Liver (tissue), 9 donors: Measurements from ENCODE around the gene FKBP11. TPM values are rescaled to one million over a fixed set of nuclear protein-coding genes. Genes with fewer than 3 reads are reported as not detected.

ENCODE experiments used
- DNase-seq: peaks from one replicate; pipeline ENCODE4 v3.0.0-alpha.2; 2017; ENCODE audit warnings: low spot score
- H3K27ac ChIP-seq, 2 donors: one replicate each; pipeline ENCODE4 v1.7.0; 2013; ENCODE audit warnings: inconsistent platforms in 2 of 2, low read length in 2 of 2, control low read depth in 1 of 2, low read depth in 1 of 2, mild to moderate bottlenecking in 1 of 2
- H3K27me3 ChIP-seq, 4 donors: one replicate each; pipeline versions ENCODE4 v1.6.1 to v1.7.0; 2013; ENCODE audit warnings: low read length in 3 of 4, inconsistent platforms in 1 of 4, mild to moderate bottlenecking in 1 of 4, moderate library complexity in 1 of 4; ENCODE audit not compliant: control insufficient read depth in 4 of 4, insufficient read depth in 4 of 4
- H3K36me3 ChIP-seq, 4 donors: one replicate each; pipeline versions ENCODE4 v1.6.1 to v1.7.0; 2013; ENCODE audit warnings: low read length in 3 of 4, mild to moderate bottlenecking in 3 of 4, low read depth in 1 of 4, moderate library complexity in 1 of 4; ENCODE audit not compliant: control insufficient read depth in 4 of 4, insufficient read depth in 3 of 4
- H3K4me1 ChIP-seq, 4 donors: one replicate each; pipeline versions ENCODE4 v1.6.1 to v1.7.0; 2013; ENCODE audit warnings: low read length in 3 of 4, mild to moderate bottlenecking in 3 of 4, moderate library complexity in 1 of 4; ENCODE audit not compliant: control insufficient read depth in 4 of 4, insufficient read depth in 4 of 4
- H3K4me3 ChIP-seq, 3 donors: one replicate each; pipeline versions ENCODE4 v1.6.1 to v1.7.0; 2013; ENCODE audit warnings: low read length in 3 of 3, control low read depth in 1 of 3, low read depth in 1 of 3, mild to moderate bottlenecking in 1 of 3
- H3K9ac ChIP-seq, 2 donors: one replicate each; pipeline ENCODE4 v1.7.0; 2013; ENCODE audit warnings: low read length in 2 of 2, mild to moderate bottlenecking in 2 of 2, moderate library complexity in 2 of 2, control low read depth in 1 of 2, low read depth in 1 of 2
- H3K9me3 ChIP-seq, 4 donors: one replicate each; pipeline versions ENCODE4 v1.6.1 to v1.7.0; 2013; ENCODE audit warnings: low read length in 3 of 4; ENCODE audit not compliant: control insufficient read depth in 4 of 4
- ATF3 ChIP-seq: IDR thresholded peaks from 2 replicates; pipeline ENCODE4 v1.6.1; 2016; ENCODE audit warnings: antibody characterized with exemption
- CTCF ChIP-seq: fragments of 150-350 bp; IDR thresholded peaks from 2 replicates; pipeline ENCODE4 v1.5.1; 2017; ENCODE audit warnings: improper control_type of control experiment, low read depth, low read length; ENCODE audit not compliant: missing input control
- EGR1 ChIP-seq, 2 donors: IDR thresholded peaks; 2 replicates each; pipeline ENCODE4 v1.6.1; 2016 to 2018; ENCODE audit warnings: antibody characterized with exemption in 2 of 2, low read depth in 2 of 2
- FOXA1 ChIP-seq: IDR thresholded peaks from 2 replicates; pipeline ENCODE4 v1.6.1; 2016; ENCODE audit warnings: antibody characterized with exemption
- FOXA2 ChIP-seq: IDR thresholded peaks from 2 replicates; pipeline ENCODE4 v1.6.1; 2016; ENCODE audit warnings: antibody characterized with exemption
- GABPA ChIP-seq, 2 donors: IDR thresholded peaks in 1 of 2; conservative IDR thresholded peaks in 1 of 2; 2 replicates each; pipeline ENCODE4 v1.6.1; 2016; ENCODE audit warnings: antibody characterized with exemption in 2 of 2, mild to moderate bottlenecking in 1 of 2, moderate library complexity in 1 of 2
- HNF4A ChIP-seq, 2 donors: conservative IDR thresholded peaks; 2 replicates each; pipeline ENCODE4 v1.6.1; 2016; ENCODE audit warnings: antibody characterized with exemption in 2 of 2, mild to moderate bottlenecking in 2 of 2
- JUND ChIP-seq, 2 donors: IDR thresholded peaks; 2 replicates each; pipeline ENCODE4 v1.6.1; 2016; ENCODE audit warnings: antibody characterized with exemption in 2 of 2
- MAX ChIP-seq: IDR thresholded peaks from 2 replicates; pipeline ENCODE4 v1.6.1; 2016; ENCODE audit warnings: antibody characterized with exemption
- NR2F2 ChIP-seq: IDR thresholded peaks from 2 replicates; pipeline ENCODE4 v1.6.1; 2016; ENCODE audit warnings: antibody characterized with exemption
- RAD21 ChIP-seq, 2 donors: IDR thresholded peaks; 2 replicates each; pipeline ENCODE4 v1.6.1; 2016; ENCODE audit warnings: antibody characterized with exemption in 2 of 2, mild to moderate bottlenecking in 2 of 2
- REST ChIP-seq: IDR thresholded peaks from 2 replicates; pipeline ENCODE4 v1.6.1; 2016; ENCODE audit warnings: antibody characterized with exemption, mild to moderate bottlenecking
- RXRA ChIP-seq, 2 donors: IDR thresholded peaks; 2 replicates each; pipeline ENCODE4 v1.6.1; 2017 to 2018; ENCODE audit warnings: antibody characterized with exemption in 2 of 2, mild to moderate bottlenecking in 1 of 2
- SP1 ChIP-seq: IDR thresholded peaks from 2 replicates; pipeline ENCODE4 v1.6.1; 2018; ENCODE audit warnings: antibody characterized with exemption, mild to moderate bottlenecking
- TAF1 ChIP-seq: conservative IDR thresholded peaks from 2 replicates; pipeline ENCODE4 v1.6.1; 2016; ENCODE audit warnings: antibody characterized with exemption, mild to moderate bottlenecking
- YY1 ChIP-seq: IDR thresholded peaks from 2 replicates; pipeline ENCODE4 v1.6.1; 2016; ENCODE audit warnings: antibody characterized with exemption, mild to moderate bottlenecking
- ZBTB33 ChIP-seq: IDR thresholded peaks from 2 replicates; pipeline ENCODE4 v1.6.1; 2016; ENCODE audit warnings: antibody characterized with exemption
- WGBS: extraction: QIAGEN DNeasy Blood & Tissue Kit; methylation state at CpG from one replicate; pipeline ENCODE4 v1.1.7; 2013; 5-methylcytosine and 5-hydroxymethylcytosine counted together
- polyA plus RNA-seq, 2 donors: library from polyadenylated mRNA; stranded (reverse) in 1 of 2; unstranded in 1 of 2; fragments of 200-250 nt in 1 of 2; fragments of >200 nt in 1 of 2; fragmentation: Nextera tagmentation in 1 of 2; extraction: Ambion mirVana in 1 of 2; gene quantifications; one replicate each; pipeline versions ENCODE4 v1.2.1 to v1.2.3, GENCODE V29; 2013 to 2015
- total RNA-seq, 2 donors: library from RNA; depleted of rRNA; stranded (reverse); fragments of >200 nt; gene quantifications; one replicate each; pipeline ENCODE4 v1.2.3, GENCODE V29; 2014
- donor health status: healthy.
- donor health status: healthy.
- donor health status: healthy.
- donor health status: healthy.
- donor health status: healthy.

Gene FKBP11
- total and polyA plus RNA-seq, 4 donors = 28.6 to 162 (median 64.9) TPM

- TF ChIP-seq NR2F2 (no peak), GABPA (IDR thresholded peaks at IDR 0.05 in 1 of 2, conservative IDR thresholded peaks at IDR 0.05 in 1 of 2) (no peak), JUND (IDR thresholded peaks at IDR 0.05) (no peak), ZBTB33 (no peak), TAF1 (no peak), FOXA2 (no peak), SP1 (no peak), RAD21 (IDR thresholded peaks at IDR 0.05) (no peak)
Observed at GRCh38 chr12:48969160-48969771, 44.0 kb upstream of the FKBP11 start (continued).

GRCh38 chr12:48968467-48968866, 43.2 kb upstream of the FKBP11 start:
- H3K9ac ChIP-seq = no peak overlapping the region
- no peak overlapping the region for H3K27ac ChIP-seq
- H3K9me3 ChIP-seq = no peaks in the 10 kb centered on the region
- TF ChIP-seq REST (no peak), CTCF (no peak), SP1 (no peak), ATF3 (no peak), GABPA (IDR thresholded peaks at IDR 0.05 in 1 of 2, conservative IDR thresholded peaks at IDR 0.05 in 1 of 2) (no peak), MAX (no peak), TAF1 (no peak), FOXA1 (no peak), HNF4A (conservative IDR thresholded peaks at IDR 0.05) (no peak), NR2F2 (no peak), FOXA2 (no peak), RXRA (IDR thresholded peaks at IDR 0.05) (no peak), RAD21 (IDR thresholded peaks at IDR 0.05) (no peak), JUND (IDR thresholded peaks at IDR 0.05) (no peak), EGR1 (IDR thresholded peaks at IDR 0.05; ENCODE audit: low read depth in 2 of 2) (no peak), YY1 (no peak)
- 74% methylated on average over 3 of the region's 3 CpGs for WGBS
- peaks cover 0 to 15% (median 9%) of the 10 kb centered on the region in 4 donors for H3K27me3 ChIP-seq
- no peak for DNase-seq
- H3K4me1 ChIP-seq = peaks cover 0 to 16% (median 6%) of the 10 kb centered on the region in 4 donors
- no peaks in the 10 kb centered on the region for H3K36me3 ChIP-seq
- H3K4me3 ChIP-seq = no peak overlapping the region
